OCI-LY7 (cell line): ENCODE results near the gene SYT7. TPM values are rescaled to one million over a fixed set of nuclear protein-coding genes. Genes with fewer than 3 reads are reported as not detected.

Experiments used
- BruUV-seq: library from RNA; stranded (reverse); fragments of 400-500 nt; replicated peaks from 2 replicates; lab custom pipeline; 2021; lab: Mats Ljungman, UMichigan
- CTCF ChIA-PET: fragments of 300-600 bp; sonication (Branson Sonifier 250); formaldehyde crosslinking; loops from one replicate; lab custom pipeline; 2022; ENCODE audit warnings: antibody characterized with exemption; ENCODE audit not compliant: unreplicated experiment; lab: Charles Lee
- POLR2A ChIA-PET: fragments of 300-600 bp; sonication (Branson Sonifier 250); formaldehyde crosslinking; loops from one replicate; lab custom pipeline; 2022; ENCODE audit warnings: antibody characterized with exemption; lab: Charles Lee
- DNase-seq: peaks from one replicate; pipeline ENCODE4 v3.0.0-alpha.2; 2015; ENCODE audit warnings: low spot score
- H2AFZ ChIP-seq: fragments of 200-600 bp; sonication (generic), shearing (Covaris generic); 2 replicates; pipeline ENCODE4 v1.6.1; 2014; ENCODE audit warnings: mild to moderate bottlenecking, antibody characterized with exemption, low read length, moderate library complexity
- H3K27ac ChIP-seq: fragments of 200-600 bp; sonication (generic); 2 replicates; pipeline ENCODE4 v1.5.1; 2014; ENCODE audit warnings: mixed run types, low read depth, mild to moderate bottlenecking, moderate library complexity, low read length, inconsistent platforms; ENCODE audit not compliant: poor library complexity, severe bottlenecking
- H3K36me3 ChIP-seq: fragments of 200-600 bp; sonication (generic); 2 replicates; pipeline ENCODE4 v1.6.1; 2014; ENCODE audit warnings: mild to moderate bottlenecking, antibody characterized with exemption, low read length, moderate library complexity, mixed read lengths; ENCODE audit not compliant: insufficient read depth
- H3K4me1 ChIP-seq: fragments of 200-600 bp; sonication (generic); 2 replicates; pipeline ENCODE4 v1.5.1; 2014; ENCODE audit warnings: mild to moderate bottlenecking, low read length; ENCODE audit not compliant: insufficient read depth, poor library complexity, severe bottlenecking
- H3K4me2 ChIP-seq: fragments of 200-600 bp; sonication (generic); 2 replicates; pipeline ENCODE4 v1.6.1; 2014; ENCODE audit warnings: mild to moderate bottlenecking, low read length
- H3K4me3 ChIP-seq: fragments of 200-600 bp; sonication (generic); 2 replicates; pipeline ENCODE4 v1.5.1; 2014; ENCODE audit warnings: mild to moderate bottlenecking, low read depth, low read length; ENCODE audit not compliant: poor library complexity, severe bottlenecking
- H3K79me2 ChIP-seq: fragments of 200-600 bp; sonication (generic); 2 replicates; pipeline ENCODE4 v1.6.1; 2016; ENCODE audit warnings: low read depth, mild to moderate bottlenecking, low read length, moderate library complexity, mixed read lengths; ENCODE audit not compliant: insufficient read depth
- H3K9me2 ChIP-seq: fragments of 200-600 bp; sonication (generic); 2 replicates; pipeline ENCODE4 v1.6.1; 2016; ENCODE audit warnings: mild to moderate bottlenecking, low read length, mixed read lengths; ENCODE audit not compliant: insufficient read depth
- H3K9me3 ChIP-seq: fragments of 200-600 bp; sonication (generic); 2 replicates; pipeline ENCODE4 v1.6.1; 2014; ENCODE audit warnings: mild to moderate bottlenecking, mixed run types, low read length, mixed read lengths
- H4K20me1 ChIP-seq: fragments of 200-600 bp; sonication (generic); 2 replicates; pipeline ENCODE4 v1.6.1; 2014; ENCODE audit warnings: mild to moderate bottlenecking, antibody characterized with exemption, low read length, moderate library complexity, mixed read lengths; ENCODE audit not compliant: insufficient read depth
- EZH2phosphoT487 ChIP-seq: fragments of 200-600 bp; sonication (generic); IDR thresholded peaks from 2 replicates; pipeline ENCODE4 v1.6.1; 2018; ENCODE audit warnings: low read depth, borderline replicate concordance, mild to moderate bottlenecking, mixed run types, antibody characterized with exemption, low read length, moderate library complexity, mixed read lengths
- intact Hi-C: fragments of 100-400 bp; cut with micrococcal nuclease; formaldehyde crosslinking; loops from one replicate; pipeline ENCODE4 v1.10.0; 2022; ENCODE audit not compliant: unreplicated experiment
- total RNA-seq, 2 experiments: library from RNA; depleted of rRNA in 1 of 2; stranded (reverse); fragments of >200 nt in 1 of 2; shearing (Covaris generic) in 1 of 2; gene quantifications; 2 replicates each; pipeline ENCODE4 v1.2.3, GENCODE V29; 2014 to 2022
- TF ChIP-seq, protein P1 (sequence below): fragments of 200-600 bp; sonication (generic); conservative IDR thresholded peaks from 2 replicates; pipeline ENCODE4 v1.5.1; 2014; ENCODE audit warnings: mild to moderate bottlenecking, antibody characterized with exemption, low read length, moderate library complexity, mixed read lengths

SYT7 gene
- total RNA-seq, 2 experiments from 2014 or later = not detected

DNA sequence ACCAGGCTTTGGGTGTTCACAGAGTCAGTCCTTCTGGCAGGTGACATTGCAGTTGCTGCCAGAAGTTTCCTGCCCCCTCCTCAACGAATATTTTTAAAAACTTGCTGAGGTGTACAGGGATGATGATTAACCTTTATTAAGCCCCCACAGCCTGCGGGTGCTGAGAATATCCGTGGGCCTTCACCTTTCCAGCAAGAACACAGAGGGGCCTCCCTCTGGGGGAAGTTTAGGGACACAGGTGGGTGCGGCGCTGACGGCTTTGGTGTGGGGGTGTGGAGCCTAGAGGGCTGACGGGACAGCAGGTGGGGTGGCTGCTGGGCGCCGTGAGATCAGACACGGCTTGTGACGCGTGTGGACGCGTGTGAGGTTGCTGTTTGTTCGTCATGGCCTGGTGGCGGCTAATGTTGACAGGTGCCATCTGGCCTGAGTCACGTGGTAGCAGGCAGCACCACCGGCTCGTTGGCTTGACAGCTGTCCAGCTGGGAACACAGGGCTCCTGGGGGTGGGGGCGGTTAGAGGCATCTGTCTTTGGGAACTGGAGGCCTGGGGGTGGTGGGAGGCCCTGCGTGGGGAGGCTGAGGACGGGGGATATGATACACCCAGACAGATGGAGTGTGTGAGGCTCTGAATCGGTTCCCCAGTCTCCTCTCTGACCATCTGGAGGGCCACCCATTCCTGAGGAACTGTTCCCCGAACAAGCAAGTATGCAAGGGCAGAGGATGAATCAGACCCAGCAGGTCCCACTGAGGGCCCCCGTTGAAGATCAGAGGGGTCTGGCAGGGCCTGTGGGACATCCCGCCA is 84.9 kb downstream of the SYT7 start:
- Histone ChIP-seq H3K79me2 (no peaks in the 10 kb centered on the region), H3K36me3 (no peaks in the 10 kb centered on the region), H3K27ac (no peak overlapping the region), H2AFZ (no peak overlapping the region), H4K20me1 (no peaks in the 10 kb centered on the region), H3K9me3 (no peaks in the 10 kb centered on the region), H3K9me2 (no peaks in the 10 kb centered on the region), H3K4me2 (no peak overlapping the region), H3K4me3 (no peak overlapping the region), H3K4me1 (no peaks in the 10 kb centered on the region)
- no TSS peak for BruUV-seq
- intact Hi-C loops = no loop called here
- ChIA-PET CTCF (no interaction called here), POLR2A (no interaction called here)
- TF ChIP-seq, protein P1, sequence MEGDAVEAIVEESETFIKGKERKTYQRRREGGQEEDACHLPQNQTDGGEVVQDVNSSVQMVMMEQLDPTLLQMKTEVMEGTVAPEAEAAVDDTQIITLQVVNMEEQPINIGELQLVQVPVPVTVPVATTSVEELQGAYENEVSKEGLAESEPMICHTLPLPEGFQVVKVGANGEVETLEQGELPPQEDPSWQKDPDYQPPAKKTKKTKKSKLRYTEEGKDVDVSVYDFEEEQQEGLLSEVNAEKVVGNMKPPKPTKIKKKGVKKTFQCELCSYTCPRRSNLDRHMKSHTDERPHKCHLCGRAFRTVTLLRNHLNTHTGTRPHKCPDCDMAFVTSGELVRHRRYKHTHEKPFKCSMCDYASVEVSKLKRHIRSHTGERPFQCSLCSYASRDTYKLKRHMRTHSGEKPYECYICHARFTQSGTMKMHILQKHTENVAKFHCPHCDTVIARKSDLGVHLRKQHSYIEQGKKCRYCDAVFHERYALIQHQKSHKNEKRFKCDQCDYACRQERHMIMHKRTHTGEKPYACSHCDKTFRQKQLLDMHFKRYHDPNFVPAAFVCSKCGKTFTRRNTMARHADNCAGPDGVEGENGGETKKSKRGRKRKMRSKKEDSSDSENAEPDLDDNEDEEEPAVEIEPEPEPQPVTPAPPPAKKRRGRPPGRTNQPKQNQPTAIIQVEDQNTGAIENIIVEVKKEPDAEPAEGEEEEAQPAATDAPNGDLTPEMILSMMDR = no peak
- TF ChIP-seq EZH2phosphoT487 = no peak
- no peak for DNase-seq

DNA sequence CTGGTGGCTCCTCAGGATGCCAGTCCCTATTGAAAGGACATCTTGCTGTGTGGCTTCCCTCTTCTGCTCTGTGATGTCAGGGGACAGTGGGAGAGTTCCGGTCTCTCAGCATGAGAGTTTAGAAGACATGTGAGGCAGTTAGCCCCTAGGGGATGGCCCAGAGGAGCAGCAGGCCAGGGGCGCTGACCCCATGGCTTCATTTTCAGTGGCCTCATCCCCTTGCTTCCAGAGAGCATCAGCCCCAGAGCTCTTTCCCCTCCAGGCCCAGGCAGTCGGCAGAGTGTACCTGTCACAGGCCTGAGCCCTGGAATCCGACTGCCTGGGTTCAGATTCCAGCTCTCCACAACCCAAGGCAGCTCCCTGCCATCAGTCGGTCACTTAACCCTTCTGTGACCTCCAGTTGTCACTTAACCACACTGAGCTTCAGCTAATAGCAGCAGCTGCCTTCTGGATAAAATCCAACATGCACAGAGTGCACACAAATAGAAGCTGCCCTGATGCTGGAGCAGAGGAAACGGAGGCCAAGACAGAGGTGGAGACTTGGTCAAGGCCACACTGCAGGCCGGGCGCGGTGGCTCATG is 86.4 kb downstream of the SYT7 start:
- H3K4me1 ChIP-seq = no peaks in the 10 kb centered on the region
- H2AFZ ChIP-seq = no peak overlapping the region
- H3K9me2 ChIP-seq = no peaks in the 10 kb centered on the region
- TF ChIP-seq, protein P1 = no peak
- TF ChIP-seq EZH2phosphoT487 = no peak
- no peaks in the 10 kb centered on the region for H4K20me1 ChIP-seq
- no peak overlapping the region for H3K27ac ChIP-seq
- H3K9me3 ChIP-seq = no peaks in the 10 kb centered on the region
- H3K79me2 ChIP-seq = no peaks in the 10 kb centered on the region
- CTCF ChIA-PET = no interaction called here
- no TSS peak for BruUV-seq
- POLR2A ChIA-PET = no interaction called here
- intact Hi-C loops = no loop called here
- no peaks in the 10 kb centered on the region for H3K36me3 ChIP-seq
- no peak overlapping the region for H3K4me2 ChIP-seq
- no peak overlapping the region for H3K4me3 ChIP-seq
- no peak for DNase-seq
